Measurements from ENCODE around the gene ZNF618. TPM values are rescaled to one million over a fixed set of nuclear protein-coding genes. Genes with fewer than 3 reads are reported as not detected.

ZNF618 gene
- polyA plus RNA-seq, 4 donors, result 0.22 to 5.5 (median 1.9) TPM

DNA sequence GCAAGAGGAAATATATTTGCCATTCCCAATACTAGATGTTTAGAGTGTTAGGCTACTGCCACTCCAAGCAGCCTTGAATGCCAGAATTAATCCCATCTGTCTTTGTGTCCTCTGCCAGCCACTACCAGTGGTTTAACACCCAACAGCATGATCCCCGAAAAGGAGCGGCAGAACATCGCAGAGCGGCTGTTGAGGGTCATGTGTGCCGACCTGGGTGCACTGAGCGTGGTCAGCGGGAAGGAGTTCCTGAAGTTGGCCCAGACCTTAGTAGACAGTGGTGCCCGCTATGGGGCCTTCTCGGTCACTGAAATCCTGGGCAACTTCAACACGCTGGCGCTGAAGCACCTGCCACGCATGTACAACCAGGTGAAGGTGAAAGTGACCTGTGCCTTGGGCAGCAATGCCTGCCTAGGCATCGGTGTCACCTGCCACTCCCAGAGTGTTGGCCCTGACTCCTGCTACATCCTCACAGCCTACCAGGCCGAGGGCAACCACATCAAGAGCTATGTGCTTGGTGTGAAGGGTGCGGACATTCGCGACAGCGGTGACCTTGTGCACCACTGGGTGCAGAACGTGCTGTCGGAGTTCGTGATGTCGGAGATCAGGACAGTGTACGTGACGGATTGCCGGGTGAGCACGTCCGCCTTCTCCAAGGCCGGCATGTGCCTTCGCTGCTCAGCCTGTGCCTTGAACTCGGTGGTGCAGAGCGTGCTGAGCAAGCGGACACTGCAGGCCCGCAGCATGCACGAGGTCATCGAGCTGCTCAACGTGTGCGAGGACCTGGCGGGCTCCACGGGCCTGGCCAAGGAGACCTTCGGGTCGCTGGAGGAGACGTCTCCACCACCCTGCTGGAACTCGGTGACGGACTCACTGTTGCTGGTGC is 172.7 kb downstream of the ZNF618 start:
- DNase-seq, result no peak

DNA sequence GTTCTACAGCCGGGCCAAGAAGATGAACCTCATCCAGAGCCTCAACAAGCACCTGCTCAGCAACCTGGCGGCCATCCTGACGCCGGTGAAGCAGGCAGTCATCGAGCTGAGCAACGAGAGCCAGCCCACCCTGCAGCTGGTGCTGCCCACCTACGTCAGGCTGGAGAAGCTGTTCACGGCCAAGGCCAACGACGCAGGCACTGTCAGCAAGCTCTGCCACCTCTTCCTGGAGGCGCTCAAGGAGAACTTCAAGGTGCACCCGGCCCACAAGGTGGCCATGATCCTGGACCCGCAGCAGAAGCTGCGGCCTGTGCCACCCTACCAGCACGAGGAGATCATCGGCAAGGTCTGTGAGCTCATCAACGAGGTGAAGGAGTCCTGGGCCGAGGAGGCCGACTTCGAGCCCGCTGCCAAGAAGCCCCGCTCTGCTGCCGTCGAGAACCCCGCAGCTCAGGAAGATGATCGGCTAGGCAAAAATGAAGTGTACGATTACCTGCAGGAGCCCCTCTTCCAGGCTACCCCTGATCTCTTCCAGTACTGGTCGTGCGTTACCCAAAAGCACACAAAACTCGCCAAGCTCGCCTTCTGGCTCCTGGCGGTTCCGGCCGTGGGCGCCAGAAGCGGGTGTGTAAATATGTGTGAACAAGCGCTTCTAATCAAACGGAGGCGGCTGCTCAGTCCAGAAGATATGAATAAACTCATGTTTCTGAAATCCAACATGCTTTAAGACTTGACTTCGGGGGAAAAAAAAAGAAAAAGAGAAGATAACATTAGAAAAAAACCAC is 173.5 kb downstream of the ZNF618 start:
- no peaks in the 10 kb centered on the region for H3K9me3 ChIP-seq (ENCODE audit: control insufficient read depth in 2 of 2, insufficient read depth in 1 of 2, low read depth in 1 of 2, low read length in 1 of 2)
- no peak overlapping the region for H3K4me3 ChIP-seq (ENCODE audit: low read depth in 1 of 3, low read length in 3 of 3)
- DNase-seq (no peak), FAIRE-seq (no peak)
- WGBS, 3 donors, result 94 to 95% (median 94%) methylated on average over 40 of the region's 40 CpGs
- H3K27ac ChIP-seq (ENCODE audit: low read depth in 1 of 3, low read length in 2 of 3), result no peak overlapping the region
- H3K4me1 ChIP-seq (ENCODE audit: control insufficient read depth in 3 of 3, insufficient read depth in 2 of 3, low read depth in 1 of 3, low read length in 2 of 3), result no peaks in the 10 kb centered on the region
- no peaks in the 10 kb centered on the region for H3K27me3 ChIP-seq (ENCODE audit: control insufficient read depth in 3 of 3, insufficient read depth in 3 of 3, low read length in 3 of 3)
- peaks cover 0 to 49% (median 0%) of the 10 kb centered on the region in 3 donors for H3K36me3 ChIP-seq (ENCODE audit: control insufficient read depth in 3 of 3, insufficient read depth in 2 of 3, low read depth in 1 of 3, low read length in 3 of 3)

More for the DNA sequence above, 172.7 kb downstream of the ZNF618 start:
- Histone ChIP-seq H3K4me3 (ENCODE audit: low read depth in 1 of 3, low read length in 3 of 3) (no peak overlapping the region), H3K4me1 (ENCODE audit: control insufficient read depth in 3 of 3, insufficient read depth in 2 of 3, low read depth in 1 of 3, low read length in 2 of 3) (no peaks in the 10 kb centered on the region), H3K27me3 (ENCODE audit: control insufficient read depth in 3 of 3, insufficient read depth in 3 of 3, low read length in 3 of 3) (no peaks in the 10 kb centered on the region), H3K27ac (ENCODE audit: low read depth in 1 of 3, low read length in 2 of 3) (no peak overlapping the region), H3K36me3 (ENCODE audit: control insufficient read depth in 3 of 3, insufficient read depth in 2 of 3, low read depth in 1 of 3, low read length in 3 of 3) (peaks cover 0 to 45% (median 0%) of the 10 kb centered on the region in 3 donors), H3K9me3 (ENCODE audit: control insufficient read depth in 2 of 2, insufficient read depth in 1 of 2, low read depth in 1 of 2, low read length in 1 of 2) (no peaks in the 10 kb centered on the region)
- FAIRE-seq, result no peak
- WGBS, 3 donors, result 94 to 97% (median 95%) methylated on average over 42 to 44 of the region's 44 CpGs

DNA sequence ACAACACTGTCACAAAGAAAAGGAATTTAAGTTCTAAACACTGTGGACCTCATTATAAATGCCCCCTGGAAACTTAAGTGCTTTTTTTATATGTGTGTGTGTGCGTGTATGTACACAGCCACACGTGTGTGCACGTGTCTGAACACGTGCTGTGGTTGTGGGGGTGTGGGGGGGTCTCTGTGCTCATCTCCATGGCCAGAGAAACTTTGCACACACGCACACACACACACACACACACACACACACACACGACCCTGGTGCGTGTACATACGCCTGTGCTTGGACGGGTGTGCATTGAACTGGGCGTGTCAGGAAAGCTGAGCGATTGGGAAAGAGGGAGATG is 174.1 kb downstream of the ZNF618 start:
- FAIRE-seq, result no peak
- DNase-seq, result no peak
- Histone ChIP-seq H3K4me3 (ENCODE audit: low read depth in 1 of 3, low read length in 3 of 3) (no peak overlapping the region), H3K4me1 (ENCODE audit: control insufficient read depth in 3 of 3, insufficient read depth in 2 of 3, low read depth in 1 of 3, low read length in 2 of 3) (no peaks in the 10 kb centered on the region), H3K9me3 (ENCODE audit: control insufficient read depth in 2 of 2, insufficient read depth in 1 of 2, low read depth in 1 of 2, low read length in 1 of 2) (no peaks in the 10 kb centered on the region), H3K36me3 (ENCODE audit: control insufficient read depth in 3 of 3, insufficient read depth in 2 of 3, low read depth in 1 of 3, low read length in 3 of 3) (peaks cover 0 to 51% (median 0%) of the 10 kb centered on the region in 3 donors), H3K27me3 (ENCODE audit: control insufficient read depth in 3 of 3, insufficient read depth in 3 of 3, low read length in 3 of 3) (no peaks in the 10 kb centered on the region), H3K27ac (ENCODE audit: low read depth in 1 of 3, low read length in 2 of 3) (no peak overlapping the region)
- 77 to 84% (median 80%) methylated on average over 11 of the region's 11 CpGs for WGBS, 3 donors

DNA sequence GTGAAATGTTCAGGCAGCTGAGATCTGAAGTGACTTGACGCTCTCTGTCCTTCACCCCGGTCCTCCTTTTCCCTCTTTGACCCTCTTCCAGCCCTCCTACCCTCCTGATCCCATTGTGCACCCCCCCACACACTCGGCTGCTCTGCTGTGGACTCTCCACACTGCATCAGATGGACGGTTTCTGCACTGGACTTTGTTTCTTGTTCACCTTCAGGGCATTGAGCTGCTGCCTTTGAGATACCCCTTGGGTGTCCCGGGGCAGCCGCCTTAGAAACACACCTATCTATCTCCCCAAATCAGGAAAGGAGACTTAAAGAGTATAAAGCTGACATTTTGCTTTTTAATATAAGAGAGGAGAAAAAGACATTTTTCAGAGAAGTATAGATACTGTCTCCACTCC is 174.5 kb downstream of the ZNF618 start:
- FAIRE-seq, result no peak
- Histone ChIP-seq H3K36me3 (ENCODE audit: control insufficient read depth in 3 of 3, insufficient read depth in 2 of 3, low read depth in 1 of 3, low read length in 3 of 3) (peaks cover 0 to 51% (median 0%) of the 10 kb centered on the region in 3 donors), H3K4me1 (ENCODE audit: control insufficient read depth in 3 of 3, insufficient read depth in 2 of 3, low read depth in 1 of 3, low read length in 2 of 3) (no peaks in the 10 kb centered on the region), H3K27me3 (ENCODE audit: control insufficient read depth in 3 of 3, insufficient read depth in 3 of 3, low read length in 3 of 3) (no peaks in the 10 kb centered on the region), H3K9me3 (ENCODE audit: control insufficient read depth in 2 of 2, insufficient read depth in 1 of 2, low read depth in 1 of 2, low read length in 1 of 2) (no peaks in the 10 kb centered on the region), H3K4me3 (ENCODE audit: low read depth in 1 of 3, low read length in 3 of 3) (no peak overlapping the region), H3K27ac (ENCODE audit: low read depth in 1 of 3, low read length in 2 of 3) (no peak overlapping the region)
- DNase-seq, result no peak
- 81 to 87% (median 82%) methylated on average over 6 of the region's 6 CpGs for WGBS, 3 donors

DNA sequence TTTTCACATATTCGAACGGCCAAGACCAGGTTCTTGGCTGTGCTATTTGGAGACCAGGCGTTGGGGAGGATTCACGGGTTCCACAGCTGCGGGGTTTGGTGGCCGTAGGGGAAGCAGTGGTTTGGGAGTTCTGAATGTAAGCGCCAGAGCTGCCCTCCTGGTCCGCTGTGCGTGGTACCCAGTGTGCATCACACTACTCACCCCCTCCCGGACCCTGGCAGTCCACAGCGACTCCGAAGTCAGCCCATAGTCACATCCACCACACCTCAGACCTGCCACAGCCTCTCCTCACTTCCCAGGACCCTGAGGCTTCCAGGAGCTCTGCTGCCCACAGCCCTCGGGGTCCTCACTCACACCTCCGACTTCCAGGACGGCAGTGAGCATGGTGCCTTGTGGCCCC is 175.2 kb downstream of the ZNF618 start:
- no peaks in the 10 kb centered on the region for H3K4me1 ChIP-seq (ENCODE audit: control insufficient read depth in 3 of 3, insufficient read depth in 2 of 3, low read depth in 1 of 3, low read length in 2 of 3)
- no peaks in the 10 kb centered on the region for H3K9me3 ChIP-seq (ENCODE audit: control insufficient read depth in 2 of 2, insufficient read depth in 1 of 2, low read depth in 1 of 2, low read length in 1 of 2)
- FAIRE-seq, result no peak
- 94 to 95% (median 94%) methylated on average over 15 of the region's 15 CpGs for WGBS, 3 donors
- H3K27ac ChIP-seq (ENCODE audit: low read depth in 1 of 3, low read length in 2 of 3), result no peak overlapping the region
- no peaks in the 10 kb centered on the region for H3K27me3 ChIP-seq (ENCODE audit: control insufficient read depth in 3 of 3, insufficient read depth in 3 of 3, low read length in 3 of 3)
- H3K36me3 ChIP-seq (ENCODE audit: control insufficient read depth in 3 of 3, insufficient read depth in 2 of 3, low read depth in 1 of 3, low read length in 3 of 3), result peaks cover 0 to 51% (median 0%) of the 10 kb centered on the region in 3 donors
- DNase-seq, result no peak
- H3K4me3 ChIP-seq (ENCODE audit: low read depth in 1 of 3, low read length in 3 of 3), result no peak overlapping the region

DNA sequence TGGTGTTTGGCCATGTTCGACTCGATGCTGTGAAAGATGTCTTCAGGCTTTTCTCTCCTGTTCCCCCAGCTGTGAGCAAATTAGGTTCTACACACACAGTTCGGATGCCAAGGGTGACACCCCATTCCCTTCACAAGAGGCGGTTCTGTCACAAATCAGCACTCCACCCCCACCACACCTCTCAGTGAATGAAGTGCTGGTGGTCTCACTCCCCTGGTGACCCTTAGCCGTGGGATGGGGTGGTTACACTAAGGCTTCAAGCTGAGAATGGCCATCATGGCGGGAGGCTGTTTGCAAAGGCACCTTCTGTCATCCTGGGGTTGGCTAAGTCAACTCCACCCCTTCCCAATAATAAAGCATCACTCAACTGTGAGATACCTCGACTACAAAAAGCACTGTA is 175.6 kb downstream of the ZNF618 start:
- DNase-seq, result no peak
- no peak for FAIRE-seq
- Histone ChIP-seq H3K36me3 (ENCODE audit: control insufficient read depth in 3 of 3, insufficient read depth in 2 of 3, low read depth in 1 of 3, low read length in 3 of 3) (peaks cover 0 to 53% (median 0%) of the 10 kb centered on the region in 3 donors), H3K27me3 (ENCODE audit: control insufficient read depth in 3 of 3, insufficient read depth in 3 of 3, low read length in 3 of 3) (no peaks in the 10 kb centered on the region), H3K4me1 (ENCODE audit: control insufficient read depth in 3 of 3, insufficient read depth in 2 of 3, low read depth in 1 of 3, low read length in 2 of 3) (no peaks in the 10 kb centered on the region), H3K9me3 (ENCODE audit: control insufficient read depth in 2 of 2, insufficient read depth in 1 of 2, low read depth in 1 of 2, low read length in 1 of 2) (no peaks in the 10 kb centered on the region), H3K27ac (ENCODE audit: low read depth in 1 of 3, low read length in 2 of 3) (no peak overlapping the region), H3K4me3 (ENCODE audit: low read depth in 1 of 3, low read length in 3 of 3) (no peak overlapping the region)
- 82 to 87% (median 84%) methylated on average over 7 of the region's 7 CpGs for WGBS, 3 donors

DNA sequence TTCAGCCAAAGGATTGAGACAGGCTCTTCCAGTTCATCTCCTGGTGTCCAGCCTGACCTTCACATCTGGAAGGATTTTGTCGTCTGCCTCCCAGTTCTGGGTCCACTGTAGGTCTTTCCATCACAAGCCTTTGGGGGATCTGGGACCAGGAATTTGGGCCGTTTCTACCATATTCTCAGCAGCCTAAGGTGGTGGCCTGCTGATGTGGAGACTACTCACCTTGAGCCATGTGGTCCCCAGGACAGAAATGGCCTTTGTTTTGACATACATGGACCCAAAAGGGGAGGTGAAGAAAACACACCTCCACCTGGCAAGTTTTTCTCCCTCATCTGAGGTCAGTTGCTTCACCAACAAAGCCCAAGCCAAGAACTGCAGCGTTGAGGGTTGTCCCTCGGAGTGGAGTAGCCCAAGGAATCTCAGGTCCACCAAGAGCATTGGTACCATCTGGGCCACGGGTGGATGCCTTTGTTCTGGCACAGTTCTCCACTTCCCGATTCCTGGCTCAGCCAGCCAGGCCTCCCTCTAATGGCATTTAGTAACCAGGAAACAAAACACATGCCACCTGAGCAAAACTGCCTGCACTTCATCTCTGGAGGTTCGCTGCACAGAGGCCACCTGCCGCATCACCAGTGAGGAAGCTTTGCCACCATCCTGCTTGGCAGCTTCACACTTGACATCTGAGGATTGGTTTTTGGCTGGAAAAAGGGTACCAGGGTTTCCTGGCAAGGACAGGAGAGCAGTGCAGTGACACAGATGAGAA is 177.3 kb downstream of the ZNF618 start:
- no peak overlapping the region for H3K27ac ChIP-seq (ENCODE audit: low read depth in 1 of 3, low read length in 2 of 3)
- no peaks in the 10 kb centered on the region for H3K27me3 ChIP-seq (ENCODE audit: control insufficient read depth in 3 of 3, insufficient read depth in 3 of 3, low read length in 3 of 3)
- no peak overlapping the region for H3K4me3 ChIP-seq (ENCODE audit: low read depth in 1 of 3, low read length in 3 of 3)
- peak in 1 of 2 donors; percentile 34 for DNase-seq
- H3K36me3 ChIP-seq (ENCODE audit: control insufficient read depth in 3 of 3, insufficient read depth in 2 of 3, low read depth in 1 of 3, low read length in 3 of 3), result peaks cover 0 to 58% (median 0%) of the 10 kb centered on the region in 3 donors
- H3K4me1 ChIP-seq (ENCODE audit: control insufficient read depth in 3 of 3, insufficient read depth in 2 of 3, low read depth in 1 of 3, low read length in 2 of 3), result no peaks in the 10 kb centered on the region
- 60 to 80% (median 63%) methylated on average over 8 of the region's 8 CpGs for WGBS, 3 donors
- H3K9me3 ChIP-seq (ENCODE audit: control insufficient read depth in 2 of 2, insufficient read depth in 1 of 2, low read depth in 1 of 2, low read length in 1 of 2), result no peaks in the 10 kb centered on the region
- no peak for FAIRE-seq

DNA sequence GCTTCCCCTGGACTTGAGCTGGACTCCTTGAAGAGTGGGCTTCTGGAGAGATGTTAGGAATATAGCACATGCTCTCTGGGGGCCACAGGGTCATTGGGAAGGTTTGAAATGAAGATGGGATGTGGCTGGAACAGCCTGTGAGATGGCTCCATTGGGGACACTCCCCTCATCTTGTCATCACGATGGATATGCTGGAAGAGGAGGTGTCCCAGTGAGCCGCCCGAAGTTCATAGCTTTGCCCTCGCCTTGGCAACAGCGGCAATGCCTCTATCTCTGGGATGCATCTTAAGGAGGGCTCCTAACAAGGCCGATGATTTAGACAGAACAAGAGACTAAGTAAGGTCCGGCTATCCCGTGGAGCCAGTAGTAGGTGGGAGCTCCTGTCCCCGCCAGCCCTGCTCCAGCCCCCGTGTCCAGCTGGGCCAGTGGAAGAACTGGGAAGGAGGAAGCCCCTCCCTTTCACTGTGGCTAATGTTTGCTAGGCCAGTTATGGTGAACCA is 178.1 kb downstream of the ZNF618 start:
- no peak overlapping the region for H3K27ac ChIP-seq (ENCODE audit: low read depth in 1 of 3, low read length in 2 of 3)
- H3K9me3 ChIP-seq (ENCODE audit: control insufficient read depth in 2 of 2, insufficient read depth in 1 of 2, low read depth in 1 of 2, low read length in 1 of 2), result no peaks in the 10 kb centered on the region
- 78 to 89% (median 80%) methylated on average over 10 of the region's 10 CpGs for whole genome bisulfite sequencing, 3 donors
- FAIRE-seq, result no peak
- H3K27me3 ChIP-seq (ENCODE audit: control insufficient read depth in 3 of 3, insufficient read depth in 3 of 3, low read length in 3 of 3), result no peaks in the 10 kb centered on the region
- no peaks in the 10 kb centered on the region for H3K4me1 ChIP-seq (ENCODE audit: control insufficient read depth in 3 of 3, insufficient read depth in 2 of 3, low read depth in 1 of 3, low read length in 2 of 3)
- no peak overlapping the region for H3K4me3 ChIP-seq (ENCODE audit: low read depth in 1 of 3, low read length in 3 of 3)
- peaks cover 0 to 51% (median 0%) of the 10 kb centered on the region in 3 donors for H3K36me3 ChIP-seq (ENCODE audit: control insufficient read depth in 3 of 3, insufficient read depth in 2 of 3, low read depth in 1 of 3, low read length in 3 of 3)
- DNase-seq, result no peak
